ENCODE measurements around the gene OR4N2.
"Not testable (repeated sequence)": the region's sequence is repeated elsewhere in the genome, so short reads cannot be mapped to it uniquely, and the experiment has no call there.

GRCh38 chr14:19773204-19773603, 30.4 kb upstream of the OR4N2 start, which contains the start of gene OR4M1:
- TF ChIP-seq, protein P1, sequence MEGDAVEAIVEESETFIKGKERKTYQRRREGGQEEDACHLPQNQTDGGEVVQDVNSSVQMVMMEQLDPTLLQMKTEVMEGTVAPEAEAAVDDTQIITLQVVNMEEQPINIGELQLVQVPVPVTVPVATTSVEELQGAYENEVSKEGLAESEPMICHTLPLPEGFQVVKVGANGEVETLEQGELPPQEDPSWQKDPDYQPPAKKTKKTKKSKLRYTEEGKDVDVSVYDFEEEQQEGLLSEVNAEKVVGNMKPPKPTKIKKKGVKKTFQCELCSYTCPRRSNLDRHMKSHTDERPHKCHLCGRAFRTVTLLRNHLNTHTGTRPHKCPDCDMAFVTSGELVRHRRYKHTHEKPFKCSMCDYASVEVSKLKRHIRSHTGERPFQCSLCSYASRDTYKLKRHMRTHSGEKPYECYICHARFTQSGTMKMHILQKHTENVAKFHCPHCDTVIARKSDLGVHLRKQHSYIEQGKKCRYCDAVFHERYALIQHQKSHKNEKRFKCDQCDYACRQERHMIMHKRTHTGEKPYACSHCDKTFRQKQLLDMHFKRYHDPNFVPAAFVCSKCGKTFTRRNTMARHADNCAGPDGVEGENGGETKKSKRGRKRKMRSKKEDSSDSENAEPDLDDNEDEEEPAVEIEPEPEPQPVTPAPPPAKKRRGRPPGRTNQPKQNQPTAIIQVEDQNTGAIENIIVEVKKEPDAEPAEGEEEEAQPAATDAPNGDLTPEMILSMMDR (IDR thresholded peaks at IDR 0.05) = not testable (repeated sequence)
- not testable (repeated sequence) for TF ChIP-seq EP300, POLR2A (IDR thresholded peaks at IDR 0.05)

Data from upper lobe of left lung (tissue), 4 donors.